HG02938 (cell line): ENCODE measurements around the gene RPL22.
A peak's percentile ranks its signal among the peaks of the same experiment; 100 is the strongest.
"Not testable (repeated sequence)": the region's sequence is repeated elsewhere in the genome, so short reads cannot be mapped to it uniquely, and the experiment has no call there.

Experiments
- ATAC-seq: cut with Tn5 transposase; IDR thresholded peaks from one replicate; pipeline ENCODE4 v1.9.1; 2021; ENCODE audit warnings: mild to moderate bottlenecking, moderate library complexity; ENCODE audit not compliant: unreplicated experiment

Gene RPL22

DNA sequence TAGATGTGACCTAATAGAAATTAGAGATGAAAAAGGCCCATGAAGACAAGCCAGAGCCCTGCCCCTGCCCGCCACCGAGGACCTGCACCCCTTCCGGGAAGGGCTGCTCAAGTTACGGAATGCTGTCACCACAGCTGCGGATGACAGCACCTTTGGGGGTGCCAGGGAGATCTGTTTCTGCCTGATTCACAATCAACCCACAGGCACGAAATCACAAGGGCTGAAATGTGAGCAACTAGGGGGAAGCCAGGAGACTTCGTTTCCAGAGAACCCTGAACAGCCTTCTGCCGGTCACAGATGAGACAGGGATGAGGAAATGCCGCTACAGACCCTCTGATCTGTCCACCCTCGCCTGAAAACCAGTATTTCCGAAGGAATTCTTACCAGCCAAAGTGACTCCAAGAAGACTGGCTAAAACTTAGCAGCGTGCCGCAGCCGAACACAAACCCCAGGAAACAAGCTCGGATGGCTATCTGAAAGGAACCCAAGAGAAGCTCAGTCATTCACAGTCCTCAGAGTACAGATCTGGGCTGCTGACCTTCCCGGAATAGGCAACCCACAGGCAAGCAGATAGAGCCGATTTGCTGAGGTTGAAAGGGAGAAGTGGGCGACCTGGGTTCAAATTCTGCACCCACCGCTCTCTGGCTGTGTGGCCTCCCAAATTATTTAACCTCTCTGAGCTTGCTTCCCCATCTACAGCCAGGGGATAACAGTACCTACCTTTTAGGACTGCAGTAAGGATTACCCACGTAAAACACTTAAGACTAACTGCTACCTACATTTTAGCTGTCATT lies 35.3 kb upstream of the RPL22 start:
- ATAC-seq, result no peak

DNA sequence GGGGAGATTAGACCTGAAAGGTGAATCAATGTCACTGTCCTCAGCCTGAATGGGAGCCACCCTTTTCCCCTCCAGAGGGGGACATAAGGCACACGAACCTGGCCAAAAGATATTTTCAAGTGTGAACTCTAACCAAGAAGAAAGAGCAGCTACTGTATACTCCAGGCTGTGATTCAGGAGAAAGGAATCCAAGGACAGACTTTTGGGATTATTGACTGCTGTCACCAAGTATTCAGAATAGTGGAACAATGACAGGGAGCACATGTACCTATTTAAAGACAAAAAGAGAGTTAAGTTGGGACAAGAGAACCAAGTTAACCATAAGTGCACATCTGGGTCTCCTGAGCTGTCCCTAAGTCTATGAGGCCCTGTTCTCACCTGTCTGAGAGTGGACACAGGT lies 34.0 kb upstream of the RPL22 start:
- ATAC-seq, result no peak

DNA sequence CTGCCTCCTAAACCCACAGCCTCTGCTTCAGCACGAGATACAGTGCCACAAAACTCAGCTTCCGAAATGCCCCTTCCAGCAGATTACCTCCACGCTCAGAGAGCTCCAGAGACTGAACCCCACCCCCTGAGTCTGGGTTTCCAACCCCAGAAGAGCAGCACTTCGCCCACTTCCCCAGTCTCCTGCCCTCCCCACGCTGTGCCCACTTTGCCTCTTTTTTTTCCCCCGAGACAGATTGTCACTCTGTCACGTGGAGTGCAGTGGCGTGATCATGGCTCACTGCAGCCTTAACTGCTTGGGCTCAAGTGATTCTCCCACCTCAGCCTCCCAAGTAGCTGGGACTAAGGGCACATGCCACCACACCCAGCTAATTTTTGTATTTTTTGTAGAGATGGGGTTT lies 26.3 kb upstream of the RPL22 start:
- ATAC-seq, result no peak

DNA sequence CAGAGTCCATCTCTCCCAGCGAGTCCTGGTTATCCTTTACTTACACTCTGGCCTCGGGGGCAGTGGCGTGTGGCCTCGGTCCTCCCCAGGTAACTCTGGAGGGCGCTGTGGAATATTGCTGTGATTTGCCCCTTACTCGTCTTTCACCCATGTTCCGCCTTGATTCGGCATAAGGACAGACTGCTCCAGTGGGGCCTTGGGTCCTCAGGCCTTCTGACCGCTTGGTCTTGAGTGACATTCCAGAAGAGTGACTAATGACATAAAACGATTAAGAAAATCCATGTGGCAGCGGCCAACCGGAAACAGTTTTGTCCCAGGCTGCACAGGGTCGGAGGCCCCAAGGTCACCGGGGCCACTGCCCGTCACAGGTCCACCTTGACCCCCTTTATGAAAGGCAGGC lies 25.3 kb upstream of the RPL22 start:
- no peak for ATAC-seq

DNA sequence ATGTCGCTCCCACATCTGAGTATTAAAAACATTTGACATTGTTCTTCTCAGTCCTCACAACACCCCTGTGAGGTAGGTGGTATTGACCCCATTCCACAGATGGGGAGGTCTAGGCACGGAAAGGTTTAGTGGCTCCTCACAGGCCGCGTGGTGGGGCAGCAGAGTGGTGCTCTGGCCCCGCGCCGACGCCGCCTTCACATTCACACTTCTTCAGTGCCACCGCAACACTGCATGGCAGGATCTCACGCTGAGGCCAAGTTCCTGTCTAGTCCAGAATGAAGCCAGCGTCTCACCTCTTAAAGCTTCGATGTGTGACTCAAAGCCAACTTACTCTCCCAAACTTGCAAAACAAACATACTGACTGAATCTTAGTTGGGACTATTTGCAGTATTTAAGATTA lies 24.2 kb upstream of the RPL22 start:
- no peak for ATAC-seq

DNA sequence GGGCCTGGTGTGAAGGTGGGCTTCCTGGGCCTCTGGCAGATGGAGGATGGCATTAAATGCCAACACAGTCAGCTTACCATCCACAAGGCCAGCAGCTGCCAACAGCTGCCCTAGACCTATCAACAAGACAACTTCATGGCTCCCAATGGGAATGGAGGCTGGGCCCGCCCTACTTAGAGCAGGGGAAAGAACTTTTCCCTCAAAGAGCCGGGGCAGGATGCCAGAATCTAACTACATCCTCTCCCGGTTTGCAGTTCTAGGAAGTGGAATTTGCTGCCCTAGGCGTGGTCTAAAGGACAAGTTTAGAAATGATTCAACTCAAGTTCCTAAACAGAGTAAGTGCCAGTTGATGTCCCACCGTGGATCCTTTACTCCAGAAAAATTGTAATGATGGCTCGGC lies 23.2 kb upstream of the RPL22 start:
- ATAC-seq, result no peak

DNA sequence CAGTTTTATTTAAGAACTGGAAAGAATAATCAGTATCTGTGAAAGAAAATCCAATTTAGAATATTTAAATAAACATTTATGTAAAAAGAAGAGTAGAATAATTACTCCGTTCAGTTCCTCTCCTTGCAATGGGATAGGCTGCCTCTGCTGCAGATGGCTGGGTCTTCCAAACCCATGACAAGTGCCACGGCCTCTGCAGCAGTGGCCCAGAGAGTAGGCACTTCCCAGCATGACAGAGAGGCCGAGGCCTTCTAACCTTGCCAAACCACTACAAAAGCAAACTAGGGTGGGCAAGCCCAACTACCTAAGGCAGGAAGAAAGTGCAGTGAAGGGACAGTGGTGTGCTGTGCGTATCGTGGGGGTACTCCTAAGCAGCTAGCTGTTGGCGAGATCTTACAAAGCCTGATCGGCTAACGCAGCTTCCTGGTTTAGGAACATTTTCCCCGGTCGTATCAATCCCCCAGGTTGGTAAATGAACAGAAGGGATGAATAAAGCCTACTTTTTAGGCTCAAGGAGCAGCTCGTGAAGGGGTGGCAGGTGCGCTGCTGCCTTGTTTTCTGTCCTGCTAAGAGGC lies 21.9 kb upstream of the RPL22 start:
- no peak for ATAC-seq

DNA sequence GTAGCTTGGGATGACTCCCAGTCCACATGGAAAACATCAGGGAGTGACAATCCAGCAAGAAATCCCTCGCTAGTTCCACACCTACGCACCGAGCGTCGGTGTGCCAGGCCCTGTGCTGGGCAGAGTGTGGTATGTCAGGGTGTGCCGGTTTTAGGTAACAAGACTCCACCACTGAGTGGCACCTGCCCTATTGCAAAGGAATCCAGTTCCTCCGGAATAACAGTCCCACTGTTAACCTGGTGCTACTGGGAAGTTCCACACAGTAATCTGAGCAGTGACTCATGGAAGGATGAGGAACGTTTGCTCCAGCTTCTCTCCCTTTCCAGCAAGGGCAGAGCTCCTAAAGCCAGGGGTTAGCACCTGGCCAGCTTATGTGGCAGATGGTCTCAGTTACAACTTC lies 20.8 kb upstream of the RPL22 start:
- no peak for ATAC-seq

DNA sequence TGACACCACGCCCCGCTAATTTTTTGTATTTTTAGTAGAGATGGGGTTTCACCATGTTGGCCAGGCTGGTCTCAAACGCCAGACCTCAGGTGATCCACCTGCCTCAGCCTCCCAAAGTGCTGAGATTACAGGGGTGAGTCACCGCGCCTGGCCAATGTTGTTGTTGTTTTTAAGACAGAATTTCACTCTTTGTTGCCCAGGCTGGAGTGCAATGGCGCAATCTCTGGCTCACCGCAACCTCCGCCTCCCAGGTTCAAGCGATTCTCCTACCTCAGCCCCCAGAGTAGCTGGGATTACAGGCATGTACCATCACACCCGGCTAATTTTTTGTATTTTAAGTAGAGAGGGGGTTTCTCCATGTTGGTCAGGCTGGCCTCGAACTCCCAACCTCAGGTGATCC lies 20.2 kb upstream of the RPL22 start:
- ATAC-seq, result not testable (repeated sequence)

DNA sequence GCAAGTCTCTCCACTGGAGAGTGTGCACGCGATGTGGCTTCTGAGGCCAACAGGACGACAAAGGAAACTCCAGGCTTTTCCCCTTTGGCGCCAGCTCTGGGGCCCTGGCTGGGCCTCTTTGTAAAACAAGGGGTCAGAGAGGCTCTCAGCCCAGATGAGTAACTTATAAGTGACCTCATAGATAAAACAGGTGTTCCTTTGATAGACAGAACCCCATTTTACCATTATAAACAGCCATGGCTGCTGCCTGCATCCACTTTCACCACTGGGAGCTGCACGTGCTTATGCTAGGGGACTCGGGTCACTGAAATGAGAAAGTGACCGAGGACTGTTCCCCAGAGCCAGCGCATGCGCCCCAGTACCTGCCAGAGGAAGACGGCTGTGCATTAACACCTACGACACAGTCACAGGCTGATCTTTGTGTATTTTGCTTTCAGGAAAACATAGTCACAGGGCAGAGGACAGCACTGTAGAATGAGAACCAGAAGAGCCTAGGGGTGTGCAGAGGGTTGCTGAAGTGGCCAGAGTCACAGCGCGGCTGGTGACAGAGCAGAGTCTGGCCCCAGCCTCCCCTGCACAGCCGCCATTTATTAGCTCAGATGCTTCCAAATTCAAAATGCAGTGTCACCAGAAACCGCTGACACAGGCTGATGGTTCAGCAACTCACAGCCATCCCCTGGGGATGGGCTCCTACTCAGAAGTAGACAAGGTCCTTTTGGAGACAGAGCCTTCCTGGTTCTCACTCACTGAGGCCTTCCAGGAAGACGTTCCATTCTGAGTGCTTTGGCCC lies 19.2 kb upstream of the RPL22 start:
- ATAC-seq, result no peak

DNA sequence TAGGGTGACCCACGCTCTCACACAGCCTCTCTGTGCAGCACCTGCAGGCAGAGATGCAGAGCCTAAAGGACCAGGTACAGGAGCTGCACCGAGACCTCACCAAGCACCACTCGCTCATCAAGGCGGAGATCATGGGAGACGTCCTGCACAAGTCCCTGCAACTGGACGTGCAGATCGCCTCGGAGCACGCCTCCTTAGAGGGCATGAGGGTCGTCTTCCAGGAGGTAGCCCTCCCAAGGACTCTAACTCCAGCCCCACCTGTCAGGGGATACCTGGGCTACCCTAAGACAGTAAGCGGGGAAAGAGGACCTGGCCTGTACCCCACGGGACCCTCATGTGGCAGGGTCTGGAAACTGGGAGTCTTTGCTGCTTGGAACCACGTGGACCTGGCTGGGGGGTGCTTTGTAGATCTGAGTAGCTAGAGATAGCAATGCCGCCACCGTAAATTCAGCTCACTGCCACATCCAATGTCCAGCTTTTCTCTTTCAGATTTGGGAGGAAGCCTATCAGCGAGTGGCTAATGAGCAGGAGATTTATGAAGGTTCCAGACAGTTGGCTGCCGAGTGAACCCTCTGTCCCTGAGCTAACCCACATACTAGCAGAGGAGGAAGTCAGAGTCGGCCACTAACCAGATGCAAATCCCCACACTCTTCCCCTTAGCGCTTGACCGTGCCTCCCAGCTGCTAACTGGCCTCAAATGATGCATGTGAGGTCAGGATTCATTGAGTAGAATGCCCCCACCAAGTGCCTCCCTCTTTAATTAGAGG lies 13.0 kb upstream of the RPL22 start:
- ATAC-seq, result no peak

DNA sequence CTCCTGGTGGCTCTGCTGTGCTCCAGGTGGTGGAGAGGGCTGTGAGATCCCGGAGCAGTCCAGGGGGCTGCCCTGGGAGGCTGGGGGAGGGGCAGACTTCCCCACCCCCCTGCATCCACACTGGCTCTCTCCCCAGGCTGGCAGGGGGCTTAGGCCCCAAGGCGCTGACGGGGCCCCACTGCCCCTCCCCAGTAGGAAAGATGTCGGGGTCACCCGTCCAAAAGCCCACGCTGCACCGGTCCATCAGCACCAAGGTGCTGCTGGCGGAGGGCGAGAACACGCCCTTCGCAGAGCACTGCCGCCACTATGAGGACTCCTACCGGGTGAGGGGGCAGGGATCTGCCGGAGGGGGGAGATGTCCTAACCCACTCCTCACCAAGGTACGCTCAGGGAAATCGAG lies 12.3 kb upstream of the RPL22 start:
- ATAC-seq, result no peak

DNA sequence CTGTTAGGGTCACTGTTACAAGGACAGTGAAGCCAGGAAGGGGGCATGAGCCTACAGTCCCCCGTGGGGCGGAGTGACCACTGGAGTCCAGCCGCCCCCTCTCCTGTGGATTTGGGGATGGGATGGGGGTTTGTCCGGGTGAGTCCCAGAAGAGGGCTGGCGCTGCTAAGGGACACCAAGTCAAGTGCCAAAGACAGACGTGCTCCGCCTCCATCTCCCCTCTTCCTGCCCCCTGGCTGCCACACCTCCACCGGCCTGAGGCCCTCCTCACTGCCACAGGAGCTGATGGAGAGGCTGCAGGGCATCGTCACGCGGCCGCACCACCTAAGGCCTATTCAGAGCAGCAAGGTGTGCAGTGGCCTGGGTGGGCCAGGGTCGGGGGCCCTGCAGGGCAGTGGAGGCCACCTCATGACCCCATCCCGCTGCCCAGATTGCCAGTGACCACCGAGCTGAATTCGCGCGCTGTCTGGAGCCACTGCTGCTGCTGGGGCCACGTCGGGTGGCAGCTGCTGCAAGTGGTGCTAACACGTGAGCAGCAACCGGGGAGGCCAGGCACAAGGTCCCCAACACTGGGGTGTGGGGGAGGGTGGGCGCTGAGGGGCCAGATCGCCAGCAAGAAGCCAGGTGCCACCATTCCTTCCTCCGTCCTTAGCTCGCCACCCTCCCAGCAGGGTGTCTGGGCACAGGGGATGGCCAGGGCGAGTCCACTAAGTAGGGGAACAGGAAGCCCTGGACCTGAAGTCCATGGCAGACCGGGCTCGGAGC lies 11.4 kb upstream of the RPL22 start:
- ATAC-seq, result no peak

DNA sequence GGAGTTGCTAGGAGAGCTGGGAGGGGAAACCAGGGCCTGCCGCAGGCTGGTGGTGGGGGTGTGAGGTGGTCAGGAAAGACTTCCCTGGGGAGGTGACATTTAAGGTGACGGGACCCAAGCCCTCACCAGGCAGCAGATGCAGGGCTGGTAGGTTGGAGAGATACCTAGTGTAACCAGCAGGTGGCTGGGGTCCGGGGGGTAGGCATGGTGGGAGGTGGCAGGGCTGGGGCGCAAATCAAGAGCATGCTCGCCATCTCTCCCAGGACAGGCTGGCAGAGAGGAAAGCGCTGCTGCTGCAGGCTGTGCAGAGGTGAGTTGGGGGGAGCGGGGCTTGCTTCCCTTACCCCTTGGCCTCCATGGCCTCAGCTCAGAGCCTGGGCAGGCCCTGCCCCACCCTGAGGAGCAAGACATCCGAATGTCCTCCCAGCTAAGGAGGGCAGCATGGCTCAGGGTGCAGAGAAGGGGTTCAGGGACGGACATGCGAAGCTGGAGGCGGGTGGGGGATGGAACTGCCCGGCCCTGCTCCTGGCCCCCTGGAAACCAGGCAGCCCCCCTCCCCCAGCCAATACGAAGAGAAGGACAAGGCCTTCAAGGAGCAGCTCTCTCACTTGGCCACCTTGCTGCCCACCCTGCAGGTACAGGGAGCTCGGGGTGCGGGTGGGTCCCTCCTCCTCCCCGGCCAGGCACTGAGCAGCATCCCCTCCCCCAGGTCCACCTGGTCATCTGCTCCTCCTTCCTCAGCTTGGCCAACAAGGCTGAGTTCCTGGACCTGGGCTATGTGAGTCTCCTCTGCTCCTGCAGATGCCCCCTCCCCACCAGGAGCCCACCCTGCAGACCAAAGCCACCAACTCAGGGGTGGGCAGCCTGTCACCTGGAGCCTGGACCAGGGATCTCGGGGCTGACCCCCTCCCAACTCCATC lies 10.5 kb upstream of the RPL22 start:
- no peak for ATAC-seq

DNA sequence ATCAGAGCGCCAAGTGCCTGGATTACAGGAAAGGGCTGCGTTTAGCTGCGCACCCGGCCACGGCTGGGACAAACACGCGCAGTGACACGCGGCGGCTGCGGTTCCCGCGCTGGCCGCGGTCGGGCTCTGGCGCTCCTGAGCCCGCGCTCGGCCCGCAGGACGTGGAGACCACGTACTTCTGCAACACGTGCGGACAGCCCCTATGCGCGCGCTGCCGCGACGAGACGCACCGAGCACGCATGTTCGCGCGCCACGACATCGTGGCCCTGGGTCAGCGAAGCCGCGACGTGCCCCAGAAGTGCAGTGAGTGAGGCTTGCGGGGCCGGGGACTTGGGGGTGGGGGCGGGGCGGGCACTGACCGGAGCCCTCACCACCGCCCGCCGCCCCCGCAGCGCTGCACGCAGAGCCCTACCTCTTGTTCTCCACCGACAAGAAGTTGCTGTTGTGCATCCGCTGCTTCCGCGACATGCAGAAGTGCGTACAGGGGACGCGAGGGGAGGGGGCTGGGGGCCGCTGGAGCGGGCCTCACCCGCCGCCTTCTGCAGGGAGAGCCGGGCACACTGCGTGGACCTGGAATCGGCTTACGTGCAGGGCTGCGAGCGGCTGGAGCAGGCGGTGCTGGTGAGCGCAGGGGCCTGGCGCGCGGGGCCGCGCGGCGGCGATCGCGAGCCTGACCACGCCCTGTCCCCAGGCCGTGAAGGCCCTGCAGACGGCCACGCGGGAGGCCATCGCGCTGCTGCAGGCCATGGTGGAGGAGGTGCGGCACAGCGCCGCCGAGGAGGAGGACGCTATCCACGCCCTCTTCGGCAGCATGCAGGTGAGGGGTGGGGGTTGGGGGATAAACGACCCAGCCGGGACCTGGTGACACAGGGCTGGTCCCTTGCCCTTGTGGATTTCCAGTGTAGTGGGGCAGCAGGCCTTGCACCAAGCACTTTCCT lies 9.6 kb upstream of the RPL22 start:
- peak; percentile 38 for ATAC-seq

DNA sequence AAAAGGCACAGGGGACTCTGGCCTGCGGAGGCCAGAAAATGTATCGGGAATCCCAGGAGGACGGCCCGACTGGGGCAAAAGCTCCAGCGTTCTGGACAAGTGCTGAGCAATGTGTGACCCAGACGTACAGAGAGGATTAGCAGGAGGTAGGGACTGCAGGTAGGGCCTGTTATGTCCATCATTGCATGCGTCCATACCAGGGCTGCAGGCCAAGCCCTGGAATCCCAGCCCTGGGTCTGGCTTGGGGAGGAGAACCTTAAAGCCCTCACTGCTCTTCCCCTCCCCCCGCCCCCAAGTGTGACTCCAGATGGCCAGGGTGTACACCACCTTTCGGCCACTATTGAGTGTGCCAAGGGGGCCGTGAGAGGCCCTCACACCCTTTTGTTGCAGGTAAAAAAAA lies 8.5 kb upstream of the RPL22 start:
- no peak for ATAC-seq

DNA sequence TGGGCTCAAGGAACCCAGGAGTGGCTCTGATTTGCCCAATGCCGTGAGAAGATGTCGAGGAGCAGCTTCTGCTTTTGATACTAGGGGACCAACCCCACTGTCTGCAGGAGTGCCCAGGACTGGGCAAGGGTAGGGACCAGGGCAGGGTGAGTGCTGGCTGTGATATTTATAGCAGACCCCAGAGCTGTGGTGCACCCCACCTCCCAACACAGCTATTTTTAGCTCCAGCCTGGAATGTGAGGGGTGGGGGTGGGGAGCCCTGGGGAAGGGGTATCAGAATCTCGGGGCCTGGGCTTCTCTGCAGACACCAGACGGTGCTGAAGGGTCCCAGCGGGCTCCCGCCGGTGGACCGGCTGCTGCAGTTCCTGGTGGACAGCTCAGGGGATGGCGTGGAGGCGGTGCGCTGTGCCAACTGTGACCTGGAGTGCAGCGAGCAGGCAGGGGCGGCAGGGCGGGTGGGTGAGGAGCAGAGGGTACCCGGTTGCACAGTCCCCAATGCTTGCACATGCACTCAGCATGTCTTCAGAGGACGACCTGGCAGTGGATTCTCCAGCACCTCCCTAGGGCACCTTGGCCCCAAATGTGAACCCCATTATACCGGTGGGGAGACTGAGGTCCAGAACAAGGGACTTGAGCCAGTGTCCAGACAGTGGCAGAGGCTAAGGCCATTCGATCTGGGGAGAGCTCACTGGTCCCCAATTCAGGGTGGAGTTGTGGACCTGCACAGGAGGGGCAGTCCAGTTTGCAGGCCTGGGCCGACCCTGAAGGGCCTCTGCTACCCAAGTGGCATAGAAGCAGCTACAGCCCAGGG lies 7.9 kb upstream of the RPL22 start:
- ATAC-seq, result no peak

DNA sequence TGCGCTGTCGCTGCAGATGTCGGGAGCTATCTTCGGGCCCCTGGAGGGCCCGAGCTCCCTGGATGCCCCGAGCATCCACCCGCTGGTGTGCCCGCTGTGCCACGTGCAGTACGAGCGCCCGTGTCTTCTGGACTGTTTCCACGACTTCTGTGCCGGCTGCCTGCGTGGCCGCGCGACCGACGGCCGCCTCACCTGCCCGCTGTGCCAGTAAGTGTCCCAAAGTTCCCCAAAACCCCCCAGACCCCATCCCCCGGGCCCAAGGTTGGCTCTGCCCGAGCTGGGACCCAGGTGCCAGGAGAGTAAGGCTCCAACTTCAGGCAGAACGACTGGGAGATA lies 7.1 kb upstream of the RPL22 start:
- no peak for ATAC-seq
